SK-N-SH (cell line): Measurements from ENCODE around the gene AXL. TPM values are rescaled to one million over a fixed set of nuclear protein-coding genes. Genes with fewer than 3 reads are reported as not detected.

Source experiments
- CTCF ChIA-PET: fragments of 300-600, 350-600 bp; formaldehyde crosslinking; extraction: SDS; loops from one replicate; lab custom pipeline; 2021; lab: Yijun Ruan, JAX
- POLR2A ChIA-PET: fragments of 350-600 bp; sonication (Branson Sonifier 250); formaldehyde crosslinking; extraction: SDS; loops from one replicate; lab custom pipeline; 2020; ENCODE audit warnings: antibody characterized with exemption, inconsistent platforms; lab: Yijun Ruan, JAX
- DNase-seq: peaks from one replicate; pipeline ENCODE4 v3.0.0; 2012
- H2AFZ ChIP-seq: fragments of 200-600 bp; sonication (generic); 2 replicates; pipeline ENCODE4 v1.8.1; 2016; ENCODE audit warnings: antibody characterized with exemption, mild to moderate bottlenecking, low read depth
- H3F3A ChIP-seq: fragments of 200-600 bp; sonication (generic); replicated peaks from 2 replicates; pipeline ENCODE3; 2016; ENCODE audit warnings: antibody characterized with exemption, mild to moderate bottlenecking; ENCODE audit not compliant: insufficient read depth
- H3K27ac ChIP-seq, 2 experiments: fragments of 200-500 bp in 1 of 2; fragments of 200-600 bp in 1 of 2; sonication (Bioruptor generic) in 1 of 2; sonication (generic), shearing (Covaris generic) in 1 of 2; 2 replicates each; pipeline versions ENCODE4 v1.5.1 to v1.6.1; 2014 to 2016; ENCODE audit warnings: low read depth in 2 of 2, inconsistent platforms in 1 of 2, low read length in 1 of 2, mild to moderate bottlenecking in 1 of 2, mixed read lengths in 1 of 2
- H3K27me3 ChIP-seq: fragments of 200-600 bp; sonication (generic), shearing (Covaris generic); 2 replicates; pipeline ENCODE4 v1.6.1; 2016; ENCODE audit warnings: mixed run types; ENCODE audit not compliant: insufficient read depth
- H3K36me3 ChIP-seq, 2 experiments: fragments of 200-500 bp in 1 of 2; fragments of 200-600 bp in 1 of 2; sonication (Bioruptor generic) in 1 of 2; sonication (generic) in 1 of 2; replicated peaks in 1 of 2; 2 replicates each; pipeline versions ENCODE3 to v1.5.1; 2014 to 2016; ENCODE audit warnings: low read length in 1 of 2, mild to moderate bottlenecking in 1 of 2; ENCODE audit not compliant: insufficient read depth in 2 of 2, control insufficient read depth in 1 of 2
- H3K4me1 ChIP-seq, 2 experiments: fragments of 200-500 bp in 1 of 2; fragments of 200-600 bp in 1 of 2; sonication (Bioruptor generic) in 1 of 2; sonication (generic), shearing (Covaris generic) in 1 of 2; 2 replicates each; pipeline versions ENCODE4 v1.5.1 to v1.6.1; 2014 to 2016; ENCODE audit warnings: low read depth in 1 of 2, low read length in 1 of 2, mixed run types in 1 of 2; ENCODE audit not compliant: insufficient read depth in 2 of 2, control insufficient read depth in 1 of 2
- H3K4me2 ChIP-seq: fragments of 200-600 bp; sonication (generic), shearing (Covaris generic); 2 replicates; pipeline ENCODE4 v1.6.1; 2017; ENCODE audit warnings: mixed run types
- H3K4me3 ChIP-seq, 2 experiments: fragments of 200-500 bp in 1 of 2; fragments of 200-600 bp in 1 of 2; sonication (Bioruptor generic) in 1 of 2; sonication (generic), shearing (Covaris generic) in 1 of 2; 2 replicates each; pipeline versions ENCODE4 v1.5.1 to v1.8.1; 2014 to 2016; ENCODE audit warnings: low read depth in 2 of 2, inconsistent platforms in 1 of 2, low read length in 1 of 2, mild to moderate bottlenecking in 1 of 2, mixed read lengths in 1 of 2, moderate library complexity in 1 of 2
- H3K79me2 ChIP-seq: fragments of 200-600 bp; sonication (generic); 2 replicates; pipeline ENCODE4 v1.8.1; 2017; ENCODE audit warnings: mild to moderate bottlenecking; ENCODE audit not compliant: insufficient read depth
- H3K9ac ChIP-seq: fragments of 200-600 bp; sonication (generic); 2 replicates; pipeline ENCODE4 v1.6.1; 2017; ENCODE audit warnings: mixed run types
- H3K9me2 ChIP-seq: fragments of 200-600 bp; sonication (generic); 2 replicates; pipeline ENCODE4 v1.6.1; 2017; ENCODE audit warnings: mixed run types
- H3K9me3 ChIP-seq: fragments of 200-600 bp; sonication (generic); 2 replicates; pipeline ENCODE4 v1.6.1; 2017; ENCODE audit warnings: mixed run types, mild to moderate bottlenecking, moderate library complexity
- H4K20me1 ChIP-seq: fragments of 200-600 bp; sonication (generic); 2 replicates; pipeline ENCODE4 v1.6.1; 2017; ENCODE audit warnings: mild to moderate bottlenecking, mixed run types; ENCODE audit not compliant: insufficient read depth
- ELF1 ChIP-seq: IDR thresholded peaks from 2 replicates; pipeline ENCODE4 v1.4.0; 2012
- EP300 ChIP-seq, 2 experiments: IDR thresholded peaks; 2 replicates each; pipeline versions ENCODE4 v1.4.0 to v1.6.1; 2012; ENCODE audit warnings: borderline replicate concordance in 1 of 2, low read depth in 1 of 2, low read length in 1 of 2
- EZH2phosphoT487 ChIP-seq: fragments of 200-600 bp; sonication (generic); IDR thresholded peaks from 2 replicates; pipeline ENCODE4 v1.6.1; 2017; ENCODE audit warnings: low read depth, mixed run types, mild to moderate bottlenecking, antibody characterized with exemption, moderate library complexity, borderline replicate concordance
- FOXJ3 ChIP-seq: sonication (generic); formaldehyde crosslinking; IDR thresholded peaks from 2 replicates; pipeline ENCODE4 v1.5.1; 2020; ENCODE audit warnings: mild to moderate bottlenecking, missing genetic modification reagents
- JUND ChIP-seq: IDR thresholded peaks from 2 replicates; pipeline ENCODE4 v1.4.0; 2012
- RAD21 ChIP-seq: IDR thresholded peaks from 2 replicates; pipeline ENCODE4 v1.6.1; 2012; ENCODE audit warnings: mild to moderate bottlenecking, low read length
- SIN3A ChIP-seq: IDR thresholded peaks from 2 replicates; pipeline ENCODE4 v1.6.1; 2012; ENCODE audit warnings: low read depth, mild to moderate bottlenecking, low read length, moderate library complexity, borderline replicate concordance
- TAF1 ChIP-seq: IDR thresholded peaks from 2 replicates; pipeline ENCODE4 v1.6.1; 2012; ENCODE audit warnings: low read depth, mild to moderate bottlenecking, low read length, moderate library complexity, borderline replicate concordance
- TCF12 ChIP-seq: IDR thresholded peaks from 2 replicates; pipeline ENCODE4 v1.4.0; 2012
- YY1 ChIP-seq: IDR thresholded peaks from 2 replicates; pipeline ENCODE4 v1.4.0; 2012; ENCODE audit warnings: low read depth, mild to moderate bottlenecking
- WGBS: methylation state at CpG from one replicate; pipeline ENCODE4 v1.1.6; 2017; ENCODE audit warnings: low lambda C conversion rate; 5-methylcytosine and 5-hydroxymethylcytosine counted together
- polyA plus RNA-seq, 3 experiments: library from polyadenylated mRNA; depleted of rRNA; stranded (reverse); fragments of >200 nt; gene quantifications; 2 replicates each; pipeline ENCODE4 v1.2.3, GENCODE V29; 2012
- TF ChIP-seq, protein P1 (sequence below): fragments of 150-350 bp; IDR thresholded peaks from 2 replicates; pipeline ENCODE4 v1.6.1; 2016; ENCODE audit warnings: mild to moderate bottlenecking, low read depth, low read length
- TF ChIP-seq, protein P2 (sequence below): IDR thresholded peaks from 2 replicates; pipeline ENCODE4 v1.4.0; 2012; ENCODE audit warnings: low read depth

The AXL gene
- polyA plus RNA-seq, 1 of the 3 experiments (the other 2 are of a cell fraction) = 82.6 TPM

DNA sequence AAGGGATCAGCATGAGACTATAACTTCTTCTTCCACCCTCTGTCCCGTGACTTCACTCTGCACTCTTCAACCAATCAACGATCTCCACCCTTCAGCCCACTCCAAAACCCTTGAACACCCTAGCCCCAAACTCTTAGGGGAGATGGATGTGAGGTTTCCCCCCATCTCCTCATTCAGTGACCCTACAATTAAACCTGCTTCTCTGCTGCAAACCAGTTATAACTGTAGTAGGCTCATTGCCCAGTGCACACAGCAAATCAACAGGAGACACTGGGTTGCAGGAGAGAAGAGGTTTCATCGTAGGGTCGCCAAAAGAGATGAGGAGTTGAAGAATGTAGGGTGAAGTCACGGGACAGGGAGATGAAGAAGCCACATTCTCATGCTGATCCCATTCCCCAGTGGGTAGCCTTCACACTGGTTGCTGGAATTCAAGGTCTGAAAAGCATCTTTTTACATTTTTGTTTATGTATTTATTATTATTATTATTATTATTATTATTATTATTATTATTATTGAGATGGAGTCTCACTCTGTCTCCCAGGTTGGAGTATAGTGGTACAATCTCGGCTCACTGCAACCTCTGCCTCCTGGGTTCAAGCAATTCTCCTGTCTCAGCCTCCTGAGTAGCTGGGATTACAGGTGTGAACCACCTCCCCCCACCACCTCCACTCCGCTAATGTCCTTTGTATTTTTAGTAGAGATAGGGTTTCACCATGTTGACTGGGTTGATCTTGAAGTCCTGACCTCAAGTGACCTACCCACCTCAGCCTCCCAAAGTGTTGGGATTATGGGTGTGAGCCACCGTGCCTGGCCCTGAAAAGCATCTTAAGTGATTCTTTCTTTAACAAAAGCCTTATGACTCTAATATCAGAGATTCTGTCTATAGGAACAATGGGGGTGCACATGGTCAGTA, 31.8 kb upstream of the AXL start:
- Histone ChIP-seq H4K20me1 (no peaks in the 10 kb centered on the region), H3K79me2 (no peaks in the 10 kb centered on the region), H3K4me1 (no peaks in the 10 kb centered on the region), H3K4me2 (no peak overlapping the region), H3K9ac (no peak overlapping the region), H3K36me3 (no peaks in the 10 kb centered on the region), H3K4me3 (no peak overlapping the region), H3K9me2 (no peaks in the 10 kb centered on the region), H3K9me3 (no peaks in the 10 kb centered on the region), H3K27ac (no peak overlapping the region), H2AFZ (no peak overlapping the region), H3K27me3 (peaks cover 41% of the 10 kb centered on the region), H3F3A (no peaks in the 10 kb centered on the region)
- ChIA-PET CTCF (interaction anchor here (1.0 kb wide), 1 partner anchor 16 kb away, joined by 3 read pairs; no protein-coding TSS in a partner anchor), POLR2A (interaction anchor here (0.7 kb wide), 1 partner anchor 10 kb away, joined by 3 read pairs; no protein-coding TSS in a partner anchor)
- WGBS = 33% methylated on average over 8 of the region's 8 CpGs
- TF ChIP-seq, protein P1, sequence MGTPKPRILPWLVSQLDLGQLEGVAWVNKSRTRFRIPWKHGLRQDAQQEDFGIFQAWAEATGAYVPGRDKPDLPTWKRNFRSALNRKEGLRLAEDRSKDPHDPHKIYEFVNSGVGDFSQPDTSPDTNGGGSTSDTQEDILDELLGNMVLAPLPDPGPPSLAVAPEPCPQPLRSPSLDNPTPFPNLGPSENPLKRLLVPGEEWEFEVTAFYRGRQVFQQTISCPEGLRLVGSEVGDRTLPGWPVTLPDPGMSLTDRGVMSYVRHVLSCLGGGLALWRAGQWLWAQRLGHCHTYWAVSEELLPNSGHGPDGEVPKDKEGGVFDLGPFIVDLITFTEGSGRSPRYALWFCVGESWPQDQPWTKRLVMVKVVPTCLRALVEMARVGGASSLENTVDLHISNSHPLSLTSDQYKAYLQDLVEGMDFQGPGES = no peak
- TF ChIP-seq EZH2phosphoT487 (no peak), RAD21 (no peak), EP300 (IDR thresholded peaks at IDR 0.05; ENCODE audit: borderline replicate concordance in 1 of 2, low read depth in 1 of 2, low read length in 1 of 2) (no peak), ELF1 (no peak), FOXJ3 (CRISPR knock-in tag) (no peak), SIN3A (no peak), TCF12 (no peak), JUND (no peak), YY1 (no peak), TAF1 (no peak)
- no peak for DNase-seq

DNA sequence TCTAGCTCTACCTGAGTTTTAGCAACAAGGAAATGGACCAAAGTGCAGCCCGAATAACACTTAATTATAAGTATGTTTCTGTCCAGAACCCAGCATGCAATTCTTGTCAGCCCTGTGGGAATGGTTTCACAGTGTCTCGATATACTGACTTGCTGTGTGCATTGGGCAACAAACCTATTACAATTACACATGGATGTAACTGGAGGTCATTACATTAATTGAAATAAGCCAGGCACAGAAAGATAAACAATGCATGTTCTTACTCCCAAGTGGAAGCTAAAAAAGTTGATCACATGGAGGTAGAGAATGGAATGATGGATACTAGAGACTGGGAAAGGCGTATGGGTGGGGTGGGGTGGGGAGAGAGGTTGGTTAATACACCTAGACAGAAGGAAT, 31.1 kb upstream of the AXL start:
- H3K36me3 ChIP-seq = no peaks in the 10 kb centered on the region
- WGBS = 30% methylated on average over 3 of the region's 3 CpGs
- no peak overlapping the region for H3K27ac ChIP-seq
- H3K27me3 ChIP-seq = peaks cover 48% of the 10 kb centered on the region
- H3K79me2 ChIP-seq = no peaks in the 10 kb centered on the region
- no peaks in the 10 kb centered on the region for H3K4me1 ChIP-seq
- no peak overlapping the region for H3K4me2 ChIP-seq
- H4K20me1 ChIP-seq = no peaks in the 10 kb centered on the region
- no peak overlapping the region for H2AFZ ChIP-seq
- no peaks in the 10 kb centered on the region for H3F3A ChIP-seq
- no peak overlapping the region for H3K4me3 ChIP-seq
- ChIA-PET CTCF (interaction anchor here (1.0 kb wide), 1 partner anchor 15 kb away, joined by 3 read pairs; no protein-coding TSS in a partner anchor), POLR2A (interaction anchor here (0.7 kb wide), 1 partner anchor 9 kb away, joined by 3 read pairs; no protein-coding TSS in a partner anchor)
- H3K9me2 ChIP-seq = no peaks in the 10 kb centered on the region
- no peak for DNase-seq
- H3K9ac ChIP-seq = no peak overlapping the region
- TF ChIP-seq TAF1 = no peak
- TF ChIP-seq, protein P2, sequence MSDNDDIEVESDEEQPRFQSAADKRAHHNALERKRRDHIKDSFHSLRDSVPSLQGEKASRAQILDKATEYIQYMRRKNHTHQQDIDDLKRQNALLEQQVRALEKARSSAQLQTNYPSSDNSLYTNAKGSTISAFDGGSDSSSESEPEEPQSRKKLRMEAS = no peak
- no peak for TF ChIP-seq EP300 (IDR thresholded peaks at IDR 0.05; ENCODE audit: borderline replicate concordance in 1 of 2, low read depth in 1 of 2, low read length in 1 of 2)
- no peaks in the 10 kb centered on the region for H3K9me3 ChIP-seq
